Uterus (tissue), 2 donors: ENCODE data around the gene RAD51B.

Source experiments
- CTCF ChIP-seq, 4 experiments: fragments of 200-600 bp in 2 of 4; fragments of 450-650 bp in 2 of 4; sonication (generic) in 2 of 4; IDR thresholded peaks; one replicate each; pipeline ENCODE4 v1.5.1; 2016 to 2019; ENCODE audit warnings: antibody characterized with exemption in 4 of 4, mild to moderate bottlenecking in 2 of 4, moderate library complexity in 1 of 4
- POLR2A ChIP-seq, 2 donors: fragments of 450-650 bp; IDR thresholded peaks; one replicate each; pipeline ENCODE4 v1.6.1; 2016; ENCODE audit warnings: antibody characterized with exemption in 2 of 2, mild to moderate bottlenecking in 1 of 2, moderate library complexity in 1 of 2

GRCh38 chr14:68263563-68264259, 444.1 kb downstream of the RAD51B start:
- no peak for TF ChIP-seq CTCF (IDR thresholded peaks at IDR 0.05)
- no peak for TF ChIP-seq POLR2A (IDR thresholded peaks at IDR 0.05)
